Osteocyte (in vitro differentiated cells): ENCODE measurements around the gene TAF7L. TPM values are rescaled to one million over a fixed set of nuclear protein-coding genes. Genes with fewer than 3 reads are reported as not detected.

Experiments
- DNase-seq: peaks from one replicate; pipeline ENCODE4 v3.0.0; 2021; ENCODE audit warnings: mixed read lengths; ENCODE audit not compliant: unreplicated experiment; ENCODE audit errors: extremely low spot score
- H3K27ac Mint-ChIP-seq: one replicate; pipeline ENCODE4 v1.8.0; 2021; ENCODE audit warnings: mild to moderate bottlenecking, mixed read lengths; ENCODE audit not compliant: unreplicated experiment
- H3K27me3 Mint-ChIP-seq: one replicate; pipeline ENCODE4 v1.8.0; 2021; ENCODE audit warnings: mixed read lengths; ENCODE audit not compliant: unreplicated experiment
- H3K36me3 Mint-ChIP-seq: one replicate; pipeline ENCODE4 v1.8.0; 2021; ENCODE audit warnings: mixed read lengths; ENCODE audit not compliant: unreplicated experiment
- H3K4me1 Mint-ChIP-seq: one replicate; pipeline ENCODE4 v1.8.0; 2021; ENCODE audit warnings: mixed read lengths; ENCODE audit not compliant: unreplicated experiment
- H3K4me3 Mint-ChIP-seq: one replicate; pipeline ENCODE4 v1.8.0; 2021; ENCODE audit warnings: mild to moderate bottlenecking, moderate library complexity, mixed read lengths; ENCODE audit not compliant: unreplicated experiment
- H3K9me3 Mint-ChIP-seq: one replicate; pipeline ENCODE4 v1.8.0; 2021; ENCODE audit warnings: mixed read lengths; ENCODE audit not compliant: unreplicated experiment
- CTCF ChIP-seq: fragments of 200-600 bp; sonication (generic); IDR thresholded peaks from 2 replicates; pipeline ENCODE4 v1.5.0; 2021; ENCODE audit warnings: antibody characterized with exemption, mild to moderate bottlenecking, moderate library complexity
- total RNA-seq: library from RNA; stranded (reverse); gene quantifications from 2 replicates; pipeline ENCODE4 v1.2.1, GENCODE V29; 2021

The TAF7L gene
- total RNA-seq, 1 donor from 2014 or later = not detected

- H3K4me1 Mint-ChIP-seq = peaks cover 12% of the 10 kb centered on the region
- H3K27ac Mint-ChIP-seq = no peak overlapping the region
- H3K36me3 Mint-ChIP-seq = no peaks in the 10 kb centered on the region
- no peak overlapping the region for H3K4me3 Mint-ChIP-seq
- no peak for TF ChIP-seq CTCF
- no peaks in the 10 kb centered on the region for H3K9me3 Mint-ChIP-seq
- no peak for DNase-seq
- no peaks in the 10 kb centered on the region for H3K27me3 Mint-ChIP-seq
Observed at GRCh38 chrX:101229170-101229569, 62.0 kb downstream of the TAF7L start.

GRCh38 chrX:101223226-101223625 is 67.9 kb downstream of the TAF7L start:
- DNase-seq = no peak
- no peak for TF ChIP-seq CTCF
- Mint-ChIP-seq H3K36me3 (no peaks in the 10 kb centered on the region), H3K4me3 (no peak overlapping the region), H3K27me3 (no peaks in the 10 kb centered on the region), H3K9me3 (no peaks in the 10 kb centered on the region), H3K4me1 (no peaks in the 10 kb centered on the region), H3K27ac (no peak overlapping the region)

GRCh38 chrX:101220662-101221260 is 70.4 kb downstream of the TAF7L start:
- Mint-ChIP-seq H3K27me3 (no peaks in the 10 kb centered on the region), H3K4me3 (no peak overlapping the region), H3K36me3 (no peaks in the 10 kb centered on the region), H3K27ac (no peak overlapping the region), H3K9me3 (peaks cover 5% of the 10 kb centered on the region), H3K4me1 (no peaks in the 10 kb centered on the region)
- TF ChIP-seq CTCF = no peak
- no peak for DNase-seq

GRCh38 chrX:101219864-101220346 is 71.2 kb downstream of the TAF7L start:
- TF ChIP-seq CTCF = no peak
- H3K27me3 Mint-ChIP-seq = no peaks in the 10 kb centered on the region
- no peaks in the 10 kb centered on the region for H3K36me3 Mint-ChIP-seq
- no peak overlapping the region for H3K27ac Mint-ChIP-seq
- H3K9me3 Mint-ChIP-seq = peaks cover 5% of the 10 kb centered on the region
- DNase-seq = no peak
- no peak overlapping the region for H3K4me3 Mint-ChIP-seq
- H3K4me1 Mint-ChIP-seq = no peaks in the 10 kb centered on the region

- no peak within 1 kb of the TSS for H3K4me3 Mint-ChIP-seq
- H3K27ac Mint-ChIP-seq = no peak within 1 kb of the TSS
- peaks cover 5% of the 10 kb centered on the region for H3K9me3 Mint-ChIP-seq
- no peak for TF ChIP-seq CTCF
- DNase-seq = no peak
- H3K36me3 Mint-ChIP-seq = no peaks in the 10 kb centered on the region
- H3K27me3 Mint-ChIP-seq = no peaks in the 10 kb centered on the region
- H3K4me1 Mint-ChIP-seq = no peaks in the 10 kb centered on the region
Observed at GRCh38 chrX:101219116-101219863, 71.8 kb downstream of the TAF7L start, which contains the start of gene DRP2. TSS of gene DRP2 (plus strand) at chrX:101219786. CDS start at chrX:101231648, 11,862 bp downstream.
